GM18519 (cell line): ENCODE data around the gene CAPN8.

Source experiments
- ATAC-seq: cut with Tn5 transposase; IDR thresholded peaks from one replicate; pipeline ENCODE4 v1.9.1; 2021; ENCODE audit warnings: mild to moderate bottlenecking, moderate library complexity; ENCODE audit not compliant: unreplicated experiment, low FRiP score

CAPN8 gene

GRCh38 chr1:223702735-223703667 lies 37.5 kb upstream of the CAPN8 start:
- no peak for ATAC-seq

GRCh38 chr1:223700942-223701637 lies 35.6 kb upstream of the CAPN8 start:
- ATAC-seq, result no peak

GRCh38 chr1:223700388-223700918 lies 35.0 kb upstream of the CAPN8 start:
- no peak for ATAC-seq

GRCh38 chr1:223695941-223696340 lies 30.4 kb upstream of the CAPN8 start:
- ATAC-seq, result no peak

- ATAC-seq, result no peak
Observed at GRCh38 chr1:223695014-223695548, 29.6 kb upstream of the CAPN8 start.

- no peak for ATAC-seq
Observed at GRCh38 chr1:223691121-223691520, 25.6 kb upstream of the CAPN8 start.

GRCh38 chr1:223684488-223684792 lies 18.9 kb upstream of the CAPN8 start:
- no peak for ATAC-seq

- no peak for ATAC-seq
Observed at GRCh38 chr1:223683586-223684487, 18.3 kb upstream of the CAPN8 start.

- no peak for ATAC-seq
Observed at GRCh38 chr1:223682502-223682901, 17.0 kb upstream of the CAPN8 start.

GRCh38 chr1:223680188-223680587 lies 14.7 kb upstream of the CAPN8 start:
- no peak for ATAC-seq

- no peak for ATAC-seq
Observed at GRCh38 chr1:223678841-223679240, 13.3 kb upstream of the CAPN8 start.

- ATAC-seq, result no peak
Observed at GRCh38 chr1:223674119-223674890, 8.8 kb upstream of the CAPN8 start.

GRCh38 chr1:223670458-223671159 lies 5.1 kb upstream of the CAPN8 start:
- ATAC-seq, result no peak

GRCh38 chr1:223669003-223669795 lies 3.7 kb upstream of the CAPN8 start:
- ATAC-seq, result no peak

GRCh38 chr1:223667484-223668182 lies 2.1 kb upstream of the CAPN8 start:
- ATAC-seq, result no peak

GRCh38 chr1:223664106-223664505 lies 1.4 kb downstream of the CAPN8 start:
- no peak for ATAC-seq

- no peak for ATAC-seq
Observed at GRCh38 chr1:223662943-223663342, 2.6 kb downstream of the CAPN8 start.

- ATAC-seq, result no peak
Observed at GRCh38 chr1:223659711-223660110, 5.8 kb downstream of the CAPN8 start.
